LNCAP (cell line): Measurements from ENCODE around the gene TPM4.

Source experiments
- TF ChIP-seq, protein P1 (sequence below): fragments of 450-650 bp; IDR thresholded peaks from 2 replicates; pipeline ENCODE4 v1.5.1; 2017; ENCODE audit warnings: mild to moderate bottlenecking

Gene TPM4

DNA sequence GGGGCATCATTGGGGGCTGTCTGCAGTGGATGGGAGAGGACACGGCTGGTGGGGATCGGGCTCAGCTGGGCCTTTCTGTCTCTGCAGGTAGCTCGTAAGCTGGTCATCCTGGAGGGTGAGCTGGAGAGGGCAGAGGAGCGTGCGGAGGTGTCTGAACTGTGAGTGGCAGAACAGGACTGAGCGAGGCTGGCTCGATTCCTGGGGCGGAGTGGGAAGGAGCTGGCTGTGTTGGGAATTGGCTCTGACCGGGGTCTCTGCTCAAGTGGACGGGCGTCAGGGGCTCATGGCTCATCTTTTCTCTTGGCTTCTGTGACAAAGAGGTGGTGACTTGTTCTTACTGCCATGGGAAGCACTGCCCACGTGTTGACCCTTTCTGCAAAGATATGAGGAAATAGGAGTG lies 11.6 kb downstream of the TPM4 start:
- TF ChIP-seq, protein P1, sequence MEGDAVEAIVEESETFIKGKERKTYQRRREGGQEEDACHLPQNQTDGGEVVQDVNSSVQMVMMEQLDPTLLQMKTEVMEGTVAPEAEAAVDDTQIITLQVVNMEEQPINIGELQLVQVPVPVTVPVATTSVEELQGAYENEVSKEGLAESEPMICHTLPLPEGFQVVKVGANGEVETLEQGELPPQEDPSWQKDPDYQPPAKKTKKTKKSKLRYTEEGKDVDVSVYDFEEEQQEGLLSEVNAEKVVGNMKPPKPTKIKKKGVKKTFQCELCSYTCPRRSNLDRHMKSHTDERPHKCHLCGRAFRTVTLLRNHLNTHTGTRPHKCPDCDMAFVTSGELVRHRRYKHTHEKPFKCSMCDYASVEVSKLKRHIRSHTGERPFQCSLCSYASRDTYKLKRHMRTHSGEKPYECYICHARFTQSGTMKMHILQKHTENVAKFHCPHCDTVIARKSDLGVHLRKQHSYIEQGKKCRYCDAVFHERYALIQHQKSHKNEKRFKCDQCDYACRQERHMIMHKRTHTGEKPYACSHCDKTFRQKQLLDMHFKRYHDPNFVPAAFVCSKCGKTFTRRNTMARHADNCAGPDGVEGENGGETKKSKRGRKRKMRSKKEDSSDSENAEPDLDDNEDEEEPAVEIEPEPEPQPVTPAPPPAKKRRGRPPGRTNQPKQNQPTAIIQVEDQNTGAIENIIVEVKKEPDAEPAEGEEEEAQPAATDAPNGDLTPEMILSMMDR = no peak

DNA sequence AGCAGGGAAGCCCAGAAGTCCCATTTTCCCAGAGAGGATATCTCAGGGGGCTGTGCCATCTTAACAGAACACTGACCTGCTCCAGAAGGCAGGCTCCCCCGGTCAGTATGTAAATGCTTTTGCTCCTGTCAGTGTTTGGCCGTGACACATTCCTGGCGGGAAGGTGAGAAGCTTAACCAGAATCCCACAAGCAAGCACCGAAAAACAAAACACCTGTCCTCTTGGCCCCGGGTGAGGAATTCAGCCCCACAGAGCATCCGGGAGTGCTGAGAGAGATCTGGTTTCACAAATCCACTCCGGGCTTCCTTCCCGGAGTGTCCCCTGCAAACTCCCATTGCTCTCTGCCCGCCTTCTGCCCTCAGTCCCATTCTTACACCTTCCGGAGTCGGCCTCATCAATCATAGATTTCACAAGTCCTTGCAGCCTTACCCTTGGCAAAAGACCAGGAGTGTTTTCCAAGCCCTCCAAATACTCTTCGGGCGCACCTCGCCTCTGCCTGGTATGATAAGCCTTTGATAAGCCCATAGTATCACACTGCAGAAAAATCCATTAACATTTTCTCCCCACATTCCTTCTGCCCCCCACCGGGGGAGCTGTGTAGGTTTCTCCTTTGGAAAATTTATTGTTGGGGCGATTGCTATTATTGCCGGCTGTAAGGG lies 12.2 kb downstream of the TPM4 start:
- TF ChIP-seq, protein P1 = no peak

DNA sequence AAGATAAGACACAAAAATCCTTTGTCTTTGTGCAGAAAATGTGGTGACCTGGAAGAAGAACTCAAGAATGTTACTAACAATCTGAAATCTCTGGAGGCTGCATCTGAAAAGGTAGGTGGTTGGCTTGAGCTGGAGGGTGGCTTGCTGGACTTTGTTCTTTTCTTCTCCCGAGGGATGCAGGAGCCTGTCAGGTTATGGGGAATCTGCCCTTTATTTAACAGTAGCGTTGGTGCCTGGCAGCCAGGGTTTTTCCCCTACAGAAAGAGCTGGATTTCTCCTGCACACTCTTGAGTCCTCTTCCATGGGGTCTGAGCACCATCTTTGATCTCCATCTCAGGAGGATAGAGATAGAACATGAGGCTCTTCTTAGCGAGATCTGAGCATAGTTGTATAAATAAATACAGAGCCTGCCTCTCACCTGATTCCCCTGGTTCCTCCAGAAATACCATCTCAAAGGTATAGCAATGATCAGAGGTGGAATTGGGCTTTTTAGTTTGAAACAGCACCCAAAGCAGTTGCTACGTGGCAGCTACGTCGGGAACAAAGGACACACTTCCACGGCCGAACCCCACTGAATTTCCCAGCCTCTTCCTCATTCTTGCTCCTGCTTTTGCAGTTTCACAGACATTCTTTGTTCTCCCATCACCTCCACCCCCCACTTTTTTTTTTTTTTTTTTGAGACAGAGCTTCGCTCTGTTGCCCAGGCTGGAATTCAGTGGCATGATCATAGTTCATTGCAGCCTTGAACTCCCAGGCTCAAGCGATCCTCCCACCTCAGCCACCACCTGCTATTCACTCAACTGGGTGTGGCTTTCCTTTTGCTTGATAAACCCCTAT lies 12.9 kb downstream of the TPM4 start:
- TF ChIP-seq, protein P1 = no peak

DNA sequence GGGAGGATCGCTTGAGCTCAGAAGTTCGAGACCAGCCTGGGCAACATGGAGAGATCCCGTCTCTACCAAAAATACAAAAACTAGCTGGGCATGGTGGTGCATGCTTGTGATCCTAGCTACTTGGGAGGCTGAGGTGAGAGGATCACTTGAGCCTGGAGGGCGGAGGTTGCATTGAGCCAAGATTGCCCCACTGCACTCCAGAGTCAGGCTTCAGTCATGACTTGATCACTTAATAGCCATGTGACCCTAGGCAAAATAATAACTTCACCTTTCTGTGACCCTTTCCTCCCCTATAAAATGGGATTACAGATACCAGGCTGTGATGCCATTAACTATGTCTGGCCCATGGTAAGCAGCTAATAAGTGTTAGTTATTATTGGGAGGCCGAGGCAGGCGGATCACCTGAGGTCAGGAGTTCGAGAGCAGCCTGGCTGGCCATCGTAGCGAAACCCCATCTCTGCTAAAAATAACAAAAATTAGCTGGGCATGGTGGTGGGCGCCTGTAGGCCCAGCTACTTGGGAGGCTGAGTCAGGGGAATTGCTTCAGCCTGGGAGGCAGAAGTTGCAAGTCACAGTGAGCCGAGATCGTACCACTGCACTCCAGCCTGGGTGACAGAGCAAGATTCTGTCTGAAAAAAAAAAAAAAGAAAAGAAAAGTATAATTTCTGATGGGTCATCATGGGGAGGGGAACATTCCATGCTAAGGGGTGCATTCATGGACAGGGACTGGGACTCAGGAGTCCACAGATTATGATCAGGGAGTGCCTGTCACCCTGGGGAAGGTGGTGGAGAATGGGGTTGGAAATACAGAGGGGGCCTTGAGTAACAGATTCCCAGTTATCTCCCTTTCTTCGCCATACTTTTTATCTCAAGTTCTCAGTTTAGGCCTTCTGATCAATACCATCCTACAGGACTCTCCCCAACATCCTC lies 15.5 kb downstream of the TPM4 start:
- TF ChIP-seq, protein P1 = no peak

DNA sequence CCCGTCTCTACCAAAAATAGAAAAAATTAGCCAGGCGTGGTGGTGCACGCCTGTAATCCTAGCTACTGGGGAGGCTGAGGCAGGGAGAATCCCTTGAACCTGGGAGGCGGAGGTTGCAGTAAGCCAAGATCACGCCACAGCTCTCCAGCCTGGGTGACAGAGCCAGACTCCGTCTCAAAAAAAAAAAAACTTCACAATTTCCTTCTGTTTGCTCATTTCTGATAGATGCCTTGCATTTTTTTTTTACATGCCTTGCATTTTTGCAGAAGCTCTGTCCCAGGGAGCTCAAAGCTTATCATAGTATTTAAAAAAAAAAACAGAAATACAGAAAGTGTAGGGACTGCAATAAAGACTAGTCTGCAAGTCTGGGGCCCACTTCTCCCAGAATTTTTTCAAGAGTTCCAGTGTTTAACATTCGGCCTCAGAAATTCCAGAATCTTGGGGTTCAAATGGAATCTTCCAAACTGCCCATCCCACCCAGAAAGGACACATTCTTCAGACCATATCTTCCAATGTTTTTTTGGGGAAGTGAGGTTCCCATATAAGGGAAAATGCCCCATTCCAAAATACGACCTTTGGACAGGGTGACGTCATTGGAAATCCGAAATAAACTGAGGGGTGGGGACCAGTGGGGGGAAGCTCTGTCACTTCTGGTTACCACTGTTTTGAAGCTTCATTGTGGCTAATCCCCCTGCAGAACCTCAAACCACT lies 18.2 kb downstream of the TPM4 start:
- TF ChIP-seq, protein P1 = no peak

DNA sequence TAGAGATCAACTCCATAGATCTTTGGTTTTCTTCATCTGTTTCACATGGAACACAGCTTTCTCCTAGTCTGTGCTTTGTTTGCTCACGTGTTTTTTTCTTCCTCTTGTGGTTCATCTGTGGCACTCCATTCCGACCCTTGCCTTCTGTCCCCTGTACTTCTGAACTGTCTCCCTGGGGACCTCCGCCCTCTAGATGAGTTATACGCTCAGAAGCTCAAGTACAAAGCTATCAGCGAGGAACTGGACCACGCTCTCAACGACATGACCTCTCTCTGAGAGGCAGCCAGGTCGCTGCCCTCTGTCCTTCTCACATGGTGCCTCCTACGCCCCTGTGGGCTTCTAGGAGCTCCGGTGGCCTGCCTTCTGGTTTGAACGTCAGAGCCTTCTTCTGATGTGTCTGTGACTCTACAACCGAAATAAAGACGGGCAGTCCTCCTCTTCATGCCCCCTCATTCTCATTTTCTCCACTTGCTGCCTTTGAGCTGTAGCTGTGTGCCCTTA lies 18.8 kb downstream of the TPM4 start:
- TF ChIP-seq, protein P1 = no peak
